RPMI7951 (cell line): ENCODE measurements around the gene OSMR. TPM values are rescaled to one million over a fixed set of nuclear protein-coding genes. Genes with fewer than 3 reads are reported as not detected.
A peak's percentile ranks its signal among the peaks of the same experiment; 100 is the strongest.

Experiments used
- DNase-seq: peaks from one replicate; pipeline ENCODE4 v3.0.0-alpha.2; 2012; ENCODE audit warnings: low read depth
- total RNA-seq: library from RNA; depleted of rRNA; stranded (reverse); fragments of >200 nt; shearing (Covaris generic); gene quantifications from 2 replicates; pipeline ENCODE4 v1.2.3, GENCODE V29; 2014

Gene OSMR
- total RNA-seq, 1 experiment from 2014 or later: 22.5 TPM

- DNase-seq: no peak
These were observed 25.3 kb downstream of the OSMR start for GRCh38 chr5:38871058-38871605.

GRCh38 chr5:38871790-38872551, 26.2 kb downstream of the OSMR start:
- peak; percentile 95 for DNase-seq

- no peak for DNase-seq
These were observed 27.0 kb downstream of the OSMR start for GRCh38 chr5:38872826-38873225.

GRCh38 chr5:38874948-38875456, 29.2 kb downstream of the OSMR start:
- peak; percentile 15 for DNase-seq

- DNase-seq: no peak
These were observed 32.7 kb downstream of the OSMR start for GRCh38 chr5:38878391-38879077.

DNA sequence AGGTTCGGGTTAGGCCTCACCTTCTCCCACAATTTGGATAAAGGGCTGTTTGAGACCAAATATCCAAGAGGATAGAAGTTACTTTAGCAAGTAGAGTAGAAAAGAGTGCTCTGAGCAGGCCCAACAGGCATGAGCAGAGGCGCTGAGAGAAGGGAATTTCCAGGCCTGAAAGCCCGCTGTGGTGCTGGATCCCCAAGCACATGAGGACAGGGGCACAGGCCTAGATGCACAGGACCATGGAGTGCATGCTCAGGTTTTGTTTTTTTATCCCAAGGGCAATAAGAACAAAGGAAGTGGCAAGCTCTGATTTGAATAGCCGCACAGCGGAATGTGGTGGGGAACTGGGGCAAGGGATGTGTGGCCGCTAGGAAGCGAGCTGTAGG, 33.3 kb downstream of the OSMR start:
- no peak for DNase-seq

DNA sequence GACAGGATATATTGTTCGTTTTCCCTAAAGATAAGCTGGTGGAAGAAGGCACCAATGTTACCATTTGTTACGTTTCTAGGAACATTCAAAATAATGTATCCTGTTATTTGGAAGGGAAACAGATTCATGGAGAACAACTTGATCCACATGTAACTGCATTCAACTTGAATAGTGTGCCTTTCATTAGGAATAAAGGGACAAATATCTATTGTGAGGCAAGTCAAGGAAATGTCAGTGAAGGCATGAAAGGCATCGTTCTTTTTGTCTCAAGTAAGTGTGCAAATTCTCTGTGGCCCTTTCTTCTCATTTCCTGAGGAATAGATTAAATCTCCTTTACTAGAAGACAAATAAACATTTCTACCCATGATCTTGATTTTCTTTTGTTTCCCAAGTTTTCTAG, 38.0 kb downstream of the OSMR start:
- no peak for DNase-seq

DNA sequence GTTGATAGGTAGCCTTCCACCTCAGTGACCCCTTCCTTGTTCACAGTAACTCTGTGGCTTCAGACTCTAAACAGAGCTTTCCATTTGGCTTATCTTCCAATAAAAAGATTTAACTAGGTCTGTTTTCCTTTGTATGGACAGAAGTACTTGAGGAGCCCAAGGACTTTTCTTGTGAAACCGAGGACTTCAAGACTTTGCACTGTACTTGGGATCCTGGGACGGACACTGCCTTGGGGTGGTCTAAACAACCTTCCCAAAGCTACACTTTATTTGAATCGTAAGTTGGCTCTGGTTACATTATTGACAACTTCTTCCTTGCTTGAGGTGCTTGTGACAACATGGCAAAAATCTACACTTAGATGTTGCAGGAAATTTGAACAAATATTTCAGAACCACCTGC, 39.4 kb downstream of the OSMR start:
- no peak for DNase-seq

DNA sequence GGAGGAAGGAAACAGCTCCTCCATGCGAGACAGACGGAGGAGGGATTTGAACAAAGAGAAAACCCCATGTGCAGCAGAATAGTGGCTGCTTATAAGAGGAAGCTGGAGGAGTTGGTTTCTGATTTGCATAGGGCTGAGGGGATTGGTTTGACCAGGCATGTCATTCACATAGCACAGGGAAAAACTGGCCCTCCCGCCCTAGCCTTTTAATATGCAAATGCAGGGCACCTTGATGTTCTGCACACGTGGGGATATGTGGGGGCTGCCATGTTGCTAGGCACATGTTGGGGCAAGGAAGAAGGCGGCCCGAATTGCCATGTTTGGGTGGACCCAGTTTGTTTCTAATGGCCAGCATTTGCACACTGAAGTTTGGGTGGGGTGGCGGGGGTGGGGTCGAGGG, 42.2 kb downstream of the OSMR start:
- no peak for DNase-seq

GRCh38 chr5:38889424-38889823, 43.6 kb downstream of the OSMR start:
- no peak for DNase-seq

GRCh38 chr5:38891563-38891962, 45.8 kb downstream of the OSMR start:
- DNase-seq: no peak

GRCh38 chr5:38892363-38892762, 46.6 kb downstream of the OSMR start:
- DNase-seq: no peak

DNA sequence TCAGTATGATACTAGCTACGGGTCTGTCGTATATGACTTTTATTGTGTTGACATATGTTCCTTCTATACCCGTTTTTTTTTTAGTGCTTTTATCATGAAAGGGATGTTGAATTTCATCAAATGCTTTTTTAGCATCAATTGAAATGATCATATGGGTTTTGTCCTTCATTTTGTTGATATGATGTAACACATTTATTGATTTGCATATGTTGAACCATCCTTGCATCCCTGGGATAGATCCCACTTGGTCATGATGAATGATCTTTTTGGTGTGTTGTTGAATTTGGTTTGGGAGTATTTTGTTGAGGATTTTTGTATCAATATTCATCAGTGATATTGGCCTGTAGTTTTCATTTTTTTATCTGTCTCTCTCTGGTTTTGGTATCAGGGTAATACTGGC, 50.9 kb downstream of the OSMR start:
- DNase-seq: no peak

- no peak for DNase-seq
These were observed 54.1 kb downstream of the OSMR start for GRCh38 chr5:38899936-38900335.

DNA sequence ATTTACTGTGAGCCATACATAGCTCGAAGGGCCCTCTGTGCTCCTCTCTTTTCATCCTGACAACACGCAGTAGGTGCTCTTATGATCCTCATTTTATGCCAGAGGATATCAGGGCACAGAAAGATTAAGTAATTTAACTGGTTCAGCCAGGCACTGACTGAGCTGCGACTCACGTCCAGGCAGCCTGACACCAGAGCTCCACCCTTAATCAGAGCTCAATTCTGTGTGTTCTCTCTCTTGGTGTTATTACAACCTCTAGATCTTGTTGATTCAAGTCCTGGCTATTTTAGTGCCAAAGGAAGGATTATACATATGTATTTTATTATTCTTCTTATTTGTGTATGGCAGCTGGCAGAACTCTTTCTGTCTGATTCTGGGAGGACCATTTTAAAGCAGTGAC, 59.7 kb downstream of the OSMR start:
- no peak for DNase-seq

GRCh38 chr5:38906503-38906902, 60.7 kb downstream of the OSMR start:
- DNase-seq: no peak

GRCh38 chr5:38911933-38912332, 66.1 kb downstream of the OSMR start:
- DNase-seq: no peak

- no peak for DNase-seq
These were observed 67.9 kb downstream of the OSMR start for GRCh38 chr5:38913714-38914113.

DNA sequence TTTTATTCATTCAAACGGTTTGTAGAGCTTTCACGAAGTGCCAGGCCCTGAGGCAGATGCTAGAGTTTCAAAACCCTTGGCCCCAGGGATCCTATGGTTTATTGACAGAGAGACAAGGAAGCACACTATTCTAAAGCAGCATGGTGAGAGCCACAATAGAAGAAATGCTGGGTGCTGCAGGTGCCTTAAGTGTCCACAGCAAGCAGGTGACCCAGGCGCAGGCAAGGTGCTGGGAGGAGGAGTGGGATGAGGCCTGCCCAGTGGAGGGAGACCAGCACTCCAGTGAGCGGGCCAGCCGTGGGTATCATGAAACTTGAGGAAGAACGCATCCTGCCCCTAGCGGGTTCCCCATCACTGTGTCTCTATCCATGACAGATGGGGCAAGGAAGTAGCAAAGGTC, 71.0 kb downstream of the OSMR start:
- no peak for DNase-seq

DNA sequence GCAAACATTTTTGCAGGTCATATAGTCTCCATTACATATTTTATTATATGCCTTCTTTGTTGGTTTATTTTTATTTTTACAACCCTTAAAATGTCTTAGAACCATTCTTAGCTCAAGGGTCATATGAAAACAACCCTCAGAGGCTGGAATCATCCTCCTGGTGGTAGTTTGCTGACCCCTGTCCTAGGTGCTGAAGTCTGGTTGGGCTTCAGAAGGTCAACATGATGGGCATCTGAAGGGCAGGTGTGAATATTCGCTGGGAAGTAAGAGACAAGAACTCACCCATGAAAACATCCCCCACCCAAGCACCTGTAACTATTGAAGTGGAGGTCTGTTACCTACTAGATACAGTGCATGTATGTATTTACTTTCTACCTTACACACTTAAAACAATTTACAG, 75.4 kb downstream of the OSMR start:
- DNase-seq: peak; percentile 4

- DNase-seq: peak; percentile 45
These were observed 76.4 kb downstream of the OSMR start for GRCh38 chr5:38922199-38922598.

- no peak for DNase-seq
These were observed 78.0 kb downstream of the OSMR start for GRCh38 chr5:38923661-38924451.
